Measurements from ENCODE around the gene RNF222. TPM values are rescaled to one million over a fixed set of nuclear protein-coding genes. Genes with fewer than 3 reads are reported as not detected.

Gene RNF222
- total and polyA plus RNA-seq, 2 of the 8 experiments (the other 6 are each of a cell fraction or from before 2014, with no cell fraction given): not detected

- 84% methylated on average over 2 of the region's 2 CpGs; no CpG with 5 or more reads in 1 of the 2 experiments for WGBS, 2 experiments (ENCODE audit: extremely low coverage in 1 of 2, insufficient coverage in 1 of 2, insufficient read length in 1 of 2, insufficient replicate concordance in 2 of 2, low coverage in 1 of 2, low lambda C conversion rate in 2 of 2, missing lambda C conversion rate in 1 of 2)
- POLR2A ChIA-PET (ENCODE audit: partially characterized antibody): interaction anchor here (1.2 to 2.8 kb wide), 3 partner anchors 9 to 31 kb away, joined by 3 to 21 read pairs (median 3); partner anchors contain the start of genes RNF222 and RPL26
Observed at GRCh38 chr17:8406174-8406573, 8.5 kb upstream of the RNF222 start.

More at GRCh38 chr17:8406174-8406573, 8.5 kb upstream of the RNF222 start:
- Histone ChIP-seq H4K91ac (replicated peaks; ENCODE audit: insufficient read length, low read length) (no peak overlapping the region), H4K8ac (ENCODE audit: extremely low read depth, insufficient read depth, low read length) (no peak overlapping the region), H3K79me2 (ENCODE audit: control insufficient read depth in 1 of 2, insufficient read depth in 2 of 2, low read length in 2 of 2) (no peaks in the 10 kb centered on the region), H3K4ac (replicated peaks; ENCODE audit: insufficient read length, low read depth, low read length) (no peak overlapping the region), H3K4me3 (ENCODE audit: extremely low read depth in 1 of 4, insufficient read depth in 2 of 4, low read depth in 3 of 4, low read length in 4 of 4) (no peak overlapping the region), H2BK120ac (replicated peaks; ENCODE audit: low read depth, low read length) (no peak overlapping the region), H3K27me3 (replicated peaks in 1 of 4; ENCODE audit: control insufficient read depth in 3 of 4, extremely low read depth in 1 of 4, insufficient read depth in 3 of 4, low read length in 3 of 4) (no peaks in the 10 kb centered on the region), H3K23ac (ENCODE audit: insufficient read length) (no peak overlapping the region), H3K9ac (replicated peaks in 1 of 4; ENCODE audit: extremely low read depth in 1 of 4, low read depth in 3 of 4, low read length in 3 of 4) (no peak overlapping the region), H3K14ac (ENCODE audit: insufficient read length) (no peak overlapping the region), H3K27ac (ENCODE audit: low read depth, low read length) (no peak overlapping the region; the same call in 1 of the 2 replicates), H3K4me2 (ENCODE audit: insufficient read depth in 1 of 2, low read depth in 2 of 2, low read length in 2 of 2) (no peak overlapping the region), H4K20me1 (replicated peaks in 1 of 2; ENCODE audit: control insufficient read depth in 1 of 2, insufficient read depth in 2 of 2, low read length in 2 of 2) (no peaks in the 10 kb centered on the region), H3K4me1 (replicated peaks in 1 of 4; ENCODE audit: control insufficient read depth in 3 of 4, insufficient read depth in 4 of 4, low read length in 3 of 4) (peaks cover 0 to 10% (median 4%) of the 10 kb centered on the region in 4 experiments; a peak in 6 of 7 replicates), H2BK12ac (ENCODE audit: low read depth, low read length) (no peak overlapping the region), H4K5ac (ENCODE audit: insufficient read length, low read depth, low read length) (no peak overlapping the region), H2BK5ac (ENCODE audit: low read depth, low read length) (no peak overlapping the region), H2AK5ac (ENCODE audit: low read depth, low read length) (no peak overlapping the region), H2BK15ac (ENCODE audit: low read length) (no peak overlapping the region), H2BK20ac (ENCODE audit: low read length) (no peak overlapping the region), H3K36me3 (ENCODE audit: control insufficient read depth in 2 of 4, insufficient read depth in 4 of 4, low read length in 3 of 4) (no peaks in the 10 kb centered on the region), H3K23me2 (ENCODE audit: low read depth, low read length) (no peaks in the 10 kb centered on the region; the same call in 1 of the 2 replicates), H3K56ac (replicated peaks; ENCODE audit: insufficient read length, low read depth, low read length) (no peak overlapping the region), H3K79me1 (ENCODE audit: low read depth, low read length) (no peaks in the 10 kb centered on the region), H2AFZ (ENCODE audit: low read length) (no peak overlapping the region), H3K9me3 (ENCODE audit: insufficient read depth in 2 of 2, low read depth in 1 of 2, low read length in 1 of 2) (no peaks in the 10 kb centered on the region), H3K18ac (ENCODE audit: extremely low read depth, low read length) (no peak overlapping the region)
- no peak for DNase-seq (ENCODE audit: low read depth in 1 of 2, low spot score in 2 of 2)
- FAIRE-seq: no peak
- TF ChIP-seq RXRA (IDR thresholded peaks at IDR 0.05; ENCODE audit: insufficient read depth, low read depth, low read length) (no peak), TBP (IDR thresholded peaks at IDR 0.05; ENCODE audit: low read depth, low read length) (no peak), TEAD4 (IDR thresholded peaks at IDR 0.05; ENCODE audit: low read depth, low read length) (no peak), TAF1 (IDR thresholded peaks at IDR 0.05; ENCODE audit: low read depth, low read length) (no peak), SP1 (IDR thresholded peaks at IDR 0.05; ENCODE audit: low read depth, low read length) (no peak), GTF2F1 (IDR thresholded peaks at IDR 0.05; ENCODE audit: borderline replicate concordance, low read depth, low read length) (no peak), EZH2 (IDR thresholded peaks at IDR 0.05; ENCODE audit: low read depth, low read length, severe bottlenecking) (no peak), SIX5 (IDR thresholded peaks at IDR 0.05; ENCODE audit: low read depth, low read length) (no peak), POLR2AphosphoS5 (IDR thresholded peaks at IDR 0.05; ENCODE audit: low read depth, low read length) (no peak), POLR2A (IDR thresholded peaks at IDR 0.05; ENCODE audit: control extremely low read depth in 1 of 2, low read depth in 2 of 2, low read length in 2 of 2) (no peak), HDAC2 (IDR thresholded peaks at IDR 0.05; ENCODE audit: borderline replicate concordance in 1 of 2, low read depth in 2 of 2, low read length in 2 of 2) (no peak)
- TF ChIP-seq, protein P1, sequence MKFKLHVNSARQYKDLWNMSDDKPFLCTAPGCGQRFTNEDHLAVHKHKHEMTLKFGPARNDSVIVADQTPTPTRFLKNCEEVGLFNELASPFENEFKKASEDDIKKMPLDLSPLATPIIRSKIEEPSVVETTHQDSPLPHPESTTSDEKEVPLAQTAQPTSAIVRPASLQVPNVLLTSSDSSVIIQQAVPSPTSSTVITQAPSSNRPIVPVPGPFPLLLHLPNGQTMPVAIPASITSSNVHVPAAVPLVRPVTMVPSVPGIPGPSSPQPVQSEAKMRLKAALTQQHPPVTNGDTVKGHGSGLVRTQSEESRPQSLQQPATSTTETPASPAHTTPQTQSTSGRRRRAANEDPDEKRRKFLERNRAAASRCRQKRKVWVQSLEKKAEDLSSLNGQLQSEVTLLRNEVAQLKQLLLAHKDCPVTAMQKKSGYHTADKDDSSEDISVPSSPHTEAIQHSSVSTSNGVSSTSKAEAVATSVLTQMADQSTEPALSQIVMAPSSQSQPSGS (IDR thresholded peaks at IDR 0.05; ENCODE audit: low read length): no peak
- TF ChIP-seq, protein P2, sequence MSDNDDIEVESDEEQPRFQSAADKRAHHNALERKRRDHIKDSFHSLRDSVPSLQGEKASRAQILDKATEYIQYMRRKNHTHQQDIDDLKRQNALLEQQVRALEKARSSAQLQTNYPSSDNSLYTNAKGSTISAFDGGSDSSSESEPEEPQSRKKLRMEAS (IDR thresholded peaks at IDR 0.05): no peak
- CTCF ChIA-PET (ENCODE audit: partially characterized antibody): no interaction called here

Data from H1 (cell line).